Activated naive CD8-positive, alpha-beta T cell (primary cell): Measurements from ENCODE around the gene ARHGAP9.
A peak's percentile ranks its signal among the peaks of the same experiment; 100 is the strongest.
"Not testable (repeated sequence)": the region's sequence is repeated elsewhere in the genome, so short reads cannot be mapped to it uniquely, and the experiment has no call there.

Experiments used
- H3K27ac Mint-ChIP-seq: one replicate; pipeline ENCODE4 v1.8.0; 2021; ENCODE audit warnings: mixed read lengths
- H3K27me3 Mint-ChIP-seq: one replicate; pipeline ENCODE4 v1.8.0; 2021; ENCODE audit warnings: mixed read lengths
- H3K36me3 Mint-ChIP-seq: one replicate; pipeline ENCODE4 v1.8.0; 2021; ENCODE audit warnings: mixed read lengths
- H3K4me1 Mint-ChIP-seq: one replicate; pipeline ENCODE4 v1.8.0; 2021; ENCODE audit warnings: low read depth, mixed read lengths
- H3K4me3 Mint-ChIP-seq: one replicate; pipeline ENCODE4 v1.8.0; 2021; ENCODE audit warnings: mild to moderate bottlenecking, mixed read lengths
- H3K9me3 Mint-ChIP-seq: one replicate; pipeline ENCODE4 v1.8.0; 2021; ENCODE audit warnings: low read depth, mixed read lengths

ARHGAP9 gene

DNA sequence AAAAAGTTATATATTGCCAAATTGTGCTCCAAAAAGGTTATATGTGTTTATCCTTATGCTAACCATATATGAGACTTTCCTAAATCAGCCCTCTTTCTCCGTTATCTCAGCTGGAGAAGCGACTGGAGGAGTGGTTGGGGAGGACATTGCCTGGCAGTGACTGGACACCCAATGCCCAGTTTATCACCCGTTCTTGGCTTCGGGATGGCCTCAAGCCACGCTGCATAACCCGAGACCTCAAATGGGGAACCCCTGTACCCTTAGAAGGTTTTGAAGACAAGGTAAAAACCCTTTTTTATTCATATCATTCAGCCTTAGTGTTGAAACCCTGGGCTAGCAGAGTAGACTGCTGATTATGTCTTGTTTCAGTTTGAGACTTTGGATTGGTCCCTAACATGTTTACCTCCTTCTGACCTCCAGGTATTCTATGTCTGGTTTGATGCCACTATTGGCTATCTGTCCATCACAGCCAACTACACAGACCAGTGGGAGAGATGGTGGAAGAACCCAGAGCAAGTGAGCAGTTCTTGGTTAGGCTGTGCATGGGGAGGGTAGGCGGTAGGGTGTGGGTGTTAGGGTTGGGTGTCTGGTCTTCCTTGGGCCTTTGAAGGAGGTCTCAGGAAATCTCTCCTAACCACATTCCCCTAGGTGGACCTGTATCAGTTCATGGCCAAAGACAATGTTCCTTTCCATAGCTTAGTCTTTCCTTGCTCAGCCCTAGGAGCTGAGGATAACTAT is 32.1 kb upstream of the ARHGAP9 start:
- Mint-ChIP-seq H3K27me3 (no peaks in the 10 kb centered on the region), H3K9me3 (no peaks in the 10 kb centered on the region), H3K36me3 (peaks cover 2% of the 10 kb centered on the region), H3K27ac (peak overlapping the region; percentile 80), H3K4me3 (no peak overlapping the region), H3K4me1 (peaks cover 7% of the 10 kb centered on the region)

DNA sequence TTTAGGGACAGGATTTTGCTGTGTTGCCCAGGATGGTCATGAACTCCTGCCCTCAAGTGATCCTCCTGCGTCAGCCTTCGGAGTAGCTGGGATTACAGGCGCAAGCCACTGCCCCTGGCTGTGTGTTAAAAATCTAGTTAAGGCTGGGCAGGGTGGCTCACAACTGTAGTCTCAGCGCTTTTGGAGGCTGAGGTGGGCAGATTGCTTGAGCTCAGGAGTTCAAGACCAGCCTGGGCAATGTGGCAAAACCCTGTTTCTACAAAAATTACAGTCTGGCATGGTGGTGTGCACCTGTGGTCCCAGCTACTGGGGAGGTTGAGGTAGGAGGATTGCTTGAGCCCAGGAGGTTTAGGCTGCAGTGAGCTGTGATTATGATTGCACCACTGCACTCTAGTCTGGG is 31.5 kb upstream of the ARHGAP9 start:
- Mint-ChIP-seq H3K4me3 (no peak overlapping the region), H3K27me3 (no peaks in the 10 kb centered on the region), H3K4me1 (peaks cover 4% of the 10 kb centered on the region), H3K36me3 (peaks cover 2% of the 10 kb centered on the region), H3K9me3 (no peaks in the 10 kb centered on the region), H3K27ac (no peak overlapping the region)

DNA sequence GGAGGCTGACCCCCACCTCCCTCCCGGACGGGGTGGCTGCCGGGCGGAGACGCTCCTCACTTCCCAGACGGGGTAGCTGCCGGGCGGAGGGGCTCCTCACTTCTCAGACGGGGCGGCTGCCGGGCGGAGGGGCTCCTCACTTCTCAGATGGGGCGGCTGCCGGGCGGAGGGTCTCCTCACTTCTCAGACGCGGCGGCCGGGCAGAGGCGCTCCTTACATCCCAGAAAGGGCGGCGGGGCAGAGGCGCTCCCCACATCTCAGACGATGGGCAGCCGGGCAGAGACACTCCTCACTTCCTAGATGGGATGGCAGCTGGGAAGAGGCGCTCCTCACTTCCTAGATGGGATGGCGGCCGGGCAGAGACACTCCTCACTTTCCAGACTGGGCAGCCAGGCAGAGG is 28.1 kb upstream of the ARHGAP9 start:
- not testable (repeated sequence) for H3K4me1 Mint-ChIP-seq, H3K27me3 Mint-ChIP-seq, H3K36me3 Mint-ChIP-seq, H3K4me3 Mint-ChIP-seq, H3K27ac Mint-ChIP-seq, H3K9me3 Mint-ChIP-seq

DNA sequence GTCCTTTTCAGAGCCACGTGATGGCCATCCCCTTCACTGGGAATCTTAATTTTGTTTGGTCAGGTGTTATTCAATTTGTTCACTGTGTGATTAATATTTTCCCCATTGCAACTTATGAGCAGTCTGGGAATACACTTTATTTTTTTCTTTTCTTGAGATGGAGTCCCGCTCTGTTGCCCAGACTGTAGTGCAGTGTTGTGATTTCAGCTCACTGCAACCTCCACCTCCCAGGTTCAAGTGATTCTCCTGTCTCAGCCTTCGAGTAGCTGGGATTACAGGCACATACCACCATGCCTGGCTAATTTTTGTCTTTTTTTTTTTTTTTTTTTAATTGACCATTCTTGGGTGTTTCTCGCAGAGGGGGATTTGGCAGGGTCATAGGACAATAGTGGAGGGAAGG is 26.9 kb upstream of the ARHGAP9 start:
- H3K36me3 Mint-ChIP-seq, H3K27ac Mint-ChIP-seq, H3K4me1 Mint-ChIP-seq, H3K9me3 Mint-ChIP-seq, H3K27me3 Mint-ChIP-seq, H3K4me3 Mint-ChIP-seq: not testable (repeated sequence)

DNA sequence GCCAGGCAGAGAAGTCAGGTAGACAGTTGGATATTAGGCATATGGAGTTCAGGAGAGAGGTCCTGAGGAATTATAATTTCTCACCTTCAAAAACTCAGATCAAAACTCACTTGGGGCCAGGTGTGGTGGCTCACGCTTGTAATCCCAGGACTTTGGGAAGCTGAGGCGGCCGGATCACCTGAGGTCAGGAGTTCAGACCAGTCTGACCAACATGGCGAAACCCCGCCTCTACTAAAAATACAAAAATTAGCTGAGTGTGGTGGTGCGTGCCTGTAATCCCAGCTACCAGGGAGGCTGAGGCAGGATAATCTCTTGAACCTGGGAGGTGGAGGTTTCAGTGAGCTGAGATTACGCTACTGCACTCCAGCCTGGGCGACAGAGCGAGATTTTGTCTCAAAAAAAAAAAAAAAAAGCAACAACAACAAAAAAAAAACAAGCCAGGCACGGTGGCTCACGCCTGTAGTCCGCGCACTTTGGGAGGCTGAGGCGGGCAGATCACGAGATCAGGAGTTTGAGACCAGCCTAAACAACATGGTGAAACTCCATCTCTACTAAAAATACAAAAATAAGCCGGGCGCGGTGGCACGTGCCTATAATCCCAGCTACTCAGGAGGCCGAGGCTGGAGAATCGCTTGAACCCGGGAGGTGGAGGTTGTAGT is 22.8 kb upstream of the ARHGAP9 start:
- H3K4me3 Mint-ChIP-seq, H3K4me1 Mint-ChIP-seq, H3K9me3 Mint-ChIP-seq, H3K27ac Mint-ChIP-seq, H3K27me3 Mint-ChIP-seq: not testable (repeated sequence)
- peaks cover 15% of the 10 kb centered on the region for H3K36me3 Mint-ChIP-seq

DNA sequence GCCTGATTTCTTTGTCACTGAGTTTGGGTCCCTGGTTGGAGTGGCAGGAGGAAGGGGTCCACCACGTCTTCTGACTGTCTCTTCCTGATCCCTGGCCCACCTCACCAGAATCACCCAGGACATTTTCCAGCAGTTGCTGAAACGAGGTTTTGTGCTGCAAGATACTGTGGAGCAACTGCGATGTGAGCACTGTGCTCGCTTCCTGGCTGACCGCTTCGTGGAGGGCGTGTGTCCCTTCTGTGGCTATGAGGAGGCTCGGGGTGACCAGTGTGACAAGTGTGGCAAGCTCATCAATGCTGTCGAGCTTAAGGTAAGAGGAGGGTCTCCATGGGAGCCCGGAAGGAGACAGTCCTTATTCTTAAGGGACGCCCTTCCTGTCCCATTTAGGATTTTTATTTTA is 20.5 kb upstream of the ARHGAP9 start:
- no peak overlapping the region for H3K27ac Mint-ChIP-seq
- peaks cover 22% of the 10 kb centered on the region for H3K36me3 Mint-ChIP-seq
- H3K4me1 Mint-ChIP-seq: peaks cover 14% of the 10 kb centered on the region
- H3K4me3 Mint-ChIP-seq: no peak overlapping the region
- no peaks in the 10 kb centered on the region for H3K9me3 Mint-ChIP-seq
- H3K27me3 Mint-ChIP-seq: no peaks in the 10 kb centered on the region

DNA sequence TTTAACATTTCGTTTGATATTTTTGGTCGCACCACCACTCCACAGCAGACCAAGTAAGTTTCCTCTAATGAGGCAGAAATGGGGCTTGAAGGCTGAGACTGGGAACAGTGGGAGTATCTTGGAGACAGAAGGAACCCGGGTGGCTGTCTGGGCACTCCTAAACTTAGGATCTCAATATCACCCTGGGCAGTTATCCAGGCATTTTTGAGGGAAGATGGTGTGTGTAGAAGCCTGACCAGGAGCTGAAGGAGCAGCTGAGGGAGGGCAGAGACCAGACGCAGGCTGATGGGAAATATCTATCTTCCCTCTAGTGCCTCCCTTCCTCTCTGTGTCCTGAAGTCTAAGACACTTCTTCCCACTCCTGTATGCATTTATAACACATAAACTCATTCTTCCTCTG is 18.9 kb upstream of the ARHGAP9 start:
- no peaks in the 10 kb centered on the region for H3K27me3 Mint-ChIP-seq
- peak overlapping the region; percentile 16 for H3K27ac Mint-ChIP-seq
- H3K36me3 Mint-ChIP-seq: peaks cover 20% of the 10 kb centered on the region
- H3K9me3 Mint-ChIP-seq: no peaks in the 10 kb centered on the region
- H3K4me3 Mint-ChIP-seq: no peak overlapping the region
- peaks cover 12% of the 10 kb centered on the region for H3K4me1 Mint-ChIP-seq

DNA sequence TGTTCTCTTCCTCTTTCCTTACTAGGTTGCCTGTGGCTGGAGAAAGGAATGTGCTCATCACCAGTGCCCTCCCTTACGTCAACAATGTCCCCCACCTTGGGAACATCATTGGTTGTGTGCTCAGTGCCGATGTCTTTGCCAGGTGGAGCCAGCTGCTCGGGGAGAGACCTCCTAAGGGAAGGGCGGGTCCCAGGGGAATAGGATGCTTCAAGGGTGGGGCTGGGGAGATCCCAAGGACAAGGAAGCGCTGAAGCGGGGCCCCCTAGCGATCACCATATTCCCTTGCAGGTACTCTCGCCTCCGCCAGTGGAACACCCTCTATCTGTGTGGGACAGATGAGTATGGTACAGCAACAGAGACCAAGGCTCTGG is 18.5 kb upstream of the ARHGAP9 start:
- Mint-ChIP-seq H3K4me1 (peaks cover 12% of the 10 kb centered on the region), H3K36me3 (peaks cover 20% of the 10 kb centered on the region), H3K27me3 (no peaks in the 10 kb centered on the region), H3K4me3 (no peak overlapping the region), H3K9me3 (no peaks in the 10 kb centered on the region), H3K27ac (peak overlapping the region; percentile 16)

DNA sequence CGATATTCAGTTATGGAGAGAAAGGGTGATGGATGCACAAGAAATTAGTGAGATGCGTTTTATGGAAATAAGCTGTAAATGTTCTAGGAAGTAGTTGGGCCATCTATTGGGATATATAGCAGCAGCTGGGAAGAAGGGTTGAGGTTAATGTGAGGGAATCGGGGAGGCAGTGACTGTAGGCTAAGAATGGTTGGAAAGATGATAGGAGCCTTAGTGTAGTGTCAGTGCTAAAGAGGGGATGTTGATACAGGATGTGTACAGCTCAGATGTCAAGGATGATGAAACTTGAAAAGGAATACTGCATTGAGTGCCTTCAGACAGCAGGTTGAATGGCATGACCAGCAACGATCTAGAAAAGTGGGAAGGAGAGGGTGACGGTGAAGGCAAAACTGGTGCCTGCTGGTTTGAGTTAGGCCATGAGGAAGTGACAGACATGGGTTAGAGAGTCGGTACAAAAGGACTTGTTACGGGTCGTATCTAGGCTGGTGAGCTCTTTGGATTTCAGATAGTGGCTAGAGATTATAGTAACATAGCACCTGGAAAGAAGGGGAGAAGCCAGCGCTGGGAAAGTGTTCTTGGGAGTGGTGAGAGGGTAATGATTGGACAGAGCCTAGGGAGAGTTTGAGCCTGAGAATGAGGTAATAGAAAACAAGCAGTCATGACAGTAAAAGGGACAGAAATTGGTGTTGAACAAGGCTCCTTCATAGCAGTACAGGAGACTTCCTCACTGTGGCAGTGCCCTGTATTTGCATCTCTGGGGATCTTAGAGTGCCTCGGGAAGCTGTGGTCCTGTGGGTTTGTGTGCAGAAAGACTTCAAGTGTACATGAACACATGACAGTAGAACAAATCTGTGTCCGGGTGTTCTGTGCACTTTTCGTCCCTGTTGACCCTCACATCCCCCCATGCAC is 17.8 kb upstream of the ARHGAP9 start:
- Mint-ChIP-seq H3K36me3 (peaks cover 25% of the 10 kb centered on the region), H3K27ac (peak overlapping the region; percentile 35), H3K9me3 (no peaks in the 10 kb centered on the region), H3K4me3 (no peak overlapping the region), H3K27me3 (no peaks in the 10 kb centered on the region), H3K4me1 (peaks cover 15% of the 10 kb centered on the region)

DNA sequence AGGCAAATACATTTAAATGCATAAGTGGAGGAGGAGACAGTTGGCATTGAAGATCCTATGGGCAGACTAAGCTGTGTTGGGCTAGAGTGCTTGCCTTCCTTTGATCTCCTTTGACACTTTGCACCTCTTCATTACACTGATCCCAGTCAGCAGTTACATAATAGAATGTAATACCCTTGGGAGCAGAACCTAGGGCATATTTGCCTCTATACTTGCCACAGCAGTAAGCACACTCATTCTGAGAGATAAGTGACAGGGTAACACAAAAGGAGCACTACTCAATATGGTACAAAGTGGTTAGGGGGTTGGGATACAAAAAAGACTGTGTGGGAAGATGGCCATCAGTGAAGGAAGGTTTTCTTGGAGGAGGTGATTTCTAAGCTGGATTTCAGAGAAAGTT is 17.2 kb upstream of the ARHGAP9 start:
- no peak overlapping the region for H3K4me3 Mint-ChIP-seq
- H3K27ac Mint-ChIP-seq: peak overlapping the region; percentile 35
- peaks cover 23% of the 10 kb centered on the region for H3K36me3 Mint-ChIP-seq
- no peaks in the 10 kb centered on the region for H3K27me3 Mint-ChIP-seq
- H3K9me3 Mint-ChIP-seq: no peaks in the 10 kb centered on the region
- peaks cover 12% of the 10 kb centered on the region for H3K4me1 Mint-ChIP-seq

DNA sequence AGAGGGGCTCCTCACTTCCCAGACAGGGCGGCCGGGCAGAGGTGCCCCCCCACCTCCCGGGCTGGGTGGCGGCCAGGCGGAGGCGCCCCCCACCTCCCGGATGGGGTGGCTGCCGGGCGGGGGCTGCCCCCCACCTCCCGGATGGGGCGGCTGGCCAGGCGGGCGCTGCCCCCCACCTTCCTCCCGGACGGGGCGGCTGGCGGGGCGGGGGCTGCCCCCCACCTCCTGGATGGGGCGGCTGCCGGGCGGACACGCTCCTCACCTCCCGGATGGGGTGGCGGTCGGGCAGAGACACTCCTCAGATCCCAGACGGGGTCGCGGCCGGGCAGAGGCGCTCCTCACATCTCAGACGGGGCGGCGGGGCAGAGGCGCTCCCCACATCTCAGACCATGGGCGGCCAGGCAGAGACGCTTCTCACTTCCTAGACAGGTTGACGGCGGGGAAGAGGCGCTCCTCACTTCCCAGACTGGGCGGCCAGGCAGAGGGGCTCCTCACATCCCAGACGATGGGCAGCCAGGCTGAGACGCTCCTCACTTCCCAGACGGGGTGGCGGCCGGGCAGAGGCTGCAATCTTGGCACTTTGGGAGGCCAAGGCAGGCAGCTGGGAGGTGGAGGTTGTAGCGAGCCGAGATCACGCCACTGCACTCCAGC is 15.5 kb upstream of the ARHGAP9 start:
- not testable (repeated sequence) for H3K9me3 Mint-ChIP-seq, H3K27me3 Mint-ChIP-seq, H3K4me3 Mint-ChIP-seq, H3K27ac Mint-ChIP-seq
- Mint-ChIP-seq H3K36me3 (peaks cover 21% of the 10 kb centered on the region), H3K4me1 (peaks cover 17% of the 10 kb centered on the region)

DNA sequence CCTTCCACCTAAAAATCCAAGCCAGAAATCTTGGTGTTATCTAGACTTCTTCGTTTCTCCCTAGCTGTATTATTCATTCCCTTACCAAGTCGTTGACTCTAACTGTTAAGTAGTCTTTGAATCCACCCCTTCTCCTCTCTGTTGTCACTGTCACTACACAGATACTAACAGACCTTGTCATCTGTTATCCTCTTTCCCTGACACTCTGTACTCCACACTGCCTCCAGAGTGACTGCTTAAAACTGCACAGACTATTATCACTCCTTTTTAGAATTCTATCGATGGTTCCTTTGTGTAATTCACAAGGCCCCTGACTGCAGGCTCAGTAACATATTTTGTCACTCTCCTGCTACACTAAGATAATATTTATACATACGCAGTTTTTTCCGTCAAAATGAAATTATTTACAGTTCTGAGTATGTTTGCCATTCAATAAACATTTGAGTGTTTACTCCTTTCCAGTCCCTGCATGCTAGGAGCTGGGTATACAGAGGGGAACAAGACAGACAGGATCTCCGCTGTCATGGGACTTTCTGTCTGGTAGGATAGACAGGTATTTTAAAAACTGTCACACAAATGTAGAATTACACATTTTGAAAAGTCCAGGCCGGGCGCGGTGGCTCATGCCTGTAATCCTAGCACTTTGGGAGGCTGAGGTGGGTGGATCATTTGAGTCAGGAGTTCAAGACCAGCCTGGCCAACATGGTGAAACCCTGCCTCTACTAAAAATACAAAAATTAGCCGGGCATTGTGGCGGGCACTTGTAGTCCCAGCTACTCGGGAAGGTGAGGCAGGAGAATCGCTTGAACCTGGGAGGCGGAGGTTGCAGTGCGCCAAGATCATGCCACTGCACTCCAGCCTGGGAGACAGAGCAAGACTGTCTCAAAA is 12.0 kb upstream of the ARHGAP9 start:
- peak overlapping the region; percentile 76 for H3K27ac Mint-ChIP-seq
- H3K36me3 Mint-ChIP-seq: peaks cover 17% of the 10 kb centered on the region
- no peaks in the 10 kb centered on the region for H3K9me3 Mint-ChIP-seq
- peak overlapping the region; percentile 66 for H3K4me3 Mint-ChIP-seq
- no peaks in the 10 kb centered on the region for H3K27me3 Mint-ChIP-seq
- peaks cover 28% of the 10 kb centered on the region for H3K4me1 Mint-ChIP-seq

DNA sequence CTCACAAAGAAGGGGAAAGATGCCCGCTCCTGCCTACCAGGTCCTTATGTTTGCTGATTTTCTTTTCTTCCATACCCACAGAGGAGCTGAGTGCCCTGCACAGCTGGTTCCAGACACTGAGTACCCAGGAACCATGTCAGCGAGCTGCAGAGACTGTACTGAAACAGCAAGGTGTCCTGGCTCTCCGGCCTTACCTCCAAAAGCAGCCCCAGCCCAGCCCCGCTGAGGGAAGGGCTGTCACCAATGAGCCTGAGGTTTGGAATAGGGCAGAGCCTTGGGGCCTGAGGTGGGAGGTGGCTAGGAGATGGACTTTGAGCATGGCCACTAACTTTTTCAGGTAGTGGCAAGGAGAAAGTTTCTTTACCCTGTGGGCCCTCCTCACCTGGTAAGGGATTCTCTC is 10.5 kb upstream of the ARHGAP9 start:
- Mint-ChIP-seq H3K4me3 (peak overlapping the region; percentile 90), H3K36me3 (peaks cover 17% of the 10 kb centered on the region), H3K9me3 (no peaks in the 10 kb centered on the region), H3K27ac (no peak overlapping the region), H3K27me3 (no peaks in the 10 kb centered on the region), H3K4me1 (peaks cover 28% of the 10 kb centered on the region)

DNA sequence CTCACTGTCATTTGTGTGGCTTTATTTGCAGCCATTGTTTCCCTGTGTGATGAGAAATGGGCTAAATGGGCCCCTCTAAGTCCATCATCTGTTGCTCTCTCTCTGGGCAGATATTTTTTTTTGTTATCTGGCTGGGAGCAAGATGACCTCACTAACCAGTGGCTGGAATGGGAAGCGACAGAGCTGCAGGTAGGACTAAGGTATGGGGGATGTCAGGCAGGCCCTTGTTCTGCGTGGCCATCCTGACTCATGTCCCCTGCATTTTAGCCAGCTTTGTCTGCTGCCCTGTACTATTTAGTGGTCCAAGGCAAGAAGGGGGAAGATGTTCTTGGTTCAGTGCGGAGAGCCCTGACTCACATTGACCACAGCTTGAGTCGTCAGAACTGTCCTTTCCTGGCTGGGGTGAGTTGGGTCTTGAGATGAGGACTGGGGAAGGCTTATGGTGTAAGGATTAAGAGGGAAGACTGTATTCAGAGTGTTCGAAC is 9.5 kb upstream of the ARHGAP9 start:
- H3K4me3 Mint-ChIP-seq: peak overlapping the region; percentile 90
- no peaks in the 10 kb centered on the region for H3K9me3 Mint-ChIP-seq
- peaks cover 28% of the 10 kb centered on the region for H3K4me1 Mint-ChIP-seq
- peak overlapping the region; percentile 98 for H3K27ac Mint-ChIP-seq
- H3K36me3 Mint-ChIP-seq: peaks cover 17% of the 10 kb centered on the region
- no peaks in the 10 kb centered on the region for H3K27me3 Mint-ChIP-seq
